Measurements from ENCODE around the gene RABGEF1.
"Not testable (repeated sequence)": the region's sequence is repeated elsewhere in the genome, so short reads cannot be mapped to it uniquely, and the experiment has no call there.

DNA sequence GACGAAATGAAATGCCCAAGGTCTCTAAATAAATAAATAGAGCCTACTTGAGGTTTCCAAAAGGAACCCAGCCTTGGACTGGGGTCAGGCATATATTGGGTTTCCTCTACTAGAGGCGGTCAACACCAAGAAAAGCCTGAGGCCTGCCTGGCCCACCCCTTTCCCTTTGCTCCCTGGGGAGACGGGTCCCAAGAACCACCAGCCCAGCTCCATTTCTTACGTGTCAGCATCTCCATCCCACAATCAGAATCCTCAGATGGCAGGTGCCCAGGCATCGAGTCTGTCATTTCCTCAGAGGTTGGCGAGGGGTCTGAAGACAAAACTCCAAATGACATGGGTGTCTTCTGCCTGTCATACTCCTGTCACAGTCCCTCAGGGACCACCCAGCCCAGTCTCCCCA, 90.4 kb downstream of the RABGEF1 start:
- TF ChIP-seq, protein P1, sequence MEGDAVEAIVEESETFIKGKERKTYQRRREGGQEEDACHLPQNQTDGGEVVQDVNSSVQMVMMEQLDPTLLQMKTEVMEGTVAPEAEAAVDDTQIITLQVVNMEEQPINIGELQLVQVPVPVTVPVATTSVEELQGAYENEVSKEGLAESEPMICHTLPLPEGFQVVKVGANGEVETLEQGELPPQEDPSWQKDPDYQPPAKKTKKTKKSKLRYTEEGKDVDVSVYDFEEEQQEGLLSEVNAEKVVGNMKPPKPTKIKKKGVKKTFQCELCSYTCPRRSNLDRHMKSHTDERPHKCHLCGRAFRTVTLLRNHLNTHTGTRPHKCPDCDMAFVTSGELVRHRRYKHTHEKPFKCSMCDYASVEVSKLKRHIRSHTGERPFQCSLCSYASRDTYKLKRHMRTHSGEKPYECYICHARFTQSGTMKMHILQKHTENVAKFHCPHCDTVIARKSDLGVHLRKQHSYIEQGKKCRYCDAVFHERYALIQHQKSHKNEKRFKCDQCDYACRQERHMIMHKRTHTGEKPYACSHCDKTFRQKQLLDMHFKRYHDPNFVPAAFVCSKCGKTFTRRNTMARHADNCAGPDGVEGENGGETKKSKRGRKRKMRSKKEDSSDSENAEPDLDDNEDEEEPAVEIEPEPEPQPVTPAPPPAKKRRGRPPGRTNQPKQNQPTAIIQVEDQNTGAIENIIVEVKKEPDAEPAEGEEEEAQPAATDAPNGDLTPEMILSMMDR (IDR thresholded peaks at IDR 0.05), result not testable (repeated sequence)
- not testable (repeated sequence) for TF ChIP-seq POLR2AphosphoS5 (IDR thresholded peaks at IDR 0.05; ENCODE audit: low read depth, low read length); SIN3A (IDR thresholded peaks at IDR 0.05; ENCODE audit: borderline replicate concordance, insufficient read depth, low read depth, low read length); TCF7L2 (IDR thresholded peaks at IDR 0.05; ENCODE audit: low read depth, low read length)
- TF ChIP-seq, protein P2, sequence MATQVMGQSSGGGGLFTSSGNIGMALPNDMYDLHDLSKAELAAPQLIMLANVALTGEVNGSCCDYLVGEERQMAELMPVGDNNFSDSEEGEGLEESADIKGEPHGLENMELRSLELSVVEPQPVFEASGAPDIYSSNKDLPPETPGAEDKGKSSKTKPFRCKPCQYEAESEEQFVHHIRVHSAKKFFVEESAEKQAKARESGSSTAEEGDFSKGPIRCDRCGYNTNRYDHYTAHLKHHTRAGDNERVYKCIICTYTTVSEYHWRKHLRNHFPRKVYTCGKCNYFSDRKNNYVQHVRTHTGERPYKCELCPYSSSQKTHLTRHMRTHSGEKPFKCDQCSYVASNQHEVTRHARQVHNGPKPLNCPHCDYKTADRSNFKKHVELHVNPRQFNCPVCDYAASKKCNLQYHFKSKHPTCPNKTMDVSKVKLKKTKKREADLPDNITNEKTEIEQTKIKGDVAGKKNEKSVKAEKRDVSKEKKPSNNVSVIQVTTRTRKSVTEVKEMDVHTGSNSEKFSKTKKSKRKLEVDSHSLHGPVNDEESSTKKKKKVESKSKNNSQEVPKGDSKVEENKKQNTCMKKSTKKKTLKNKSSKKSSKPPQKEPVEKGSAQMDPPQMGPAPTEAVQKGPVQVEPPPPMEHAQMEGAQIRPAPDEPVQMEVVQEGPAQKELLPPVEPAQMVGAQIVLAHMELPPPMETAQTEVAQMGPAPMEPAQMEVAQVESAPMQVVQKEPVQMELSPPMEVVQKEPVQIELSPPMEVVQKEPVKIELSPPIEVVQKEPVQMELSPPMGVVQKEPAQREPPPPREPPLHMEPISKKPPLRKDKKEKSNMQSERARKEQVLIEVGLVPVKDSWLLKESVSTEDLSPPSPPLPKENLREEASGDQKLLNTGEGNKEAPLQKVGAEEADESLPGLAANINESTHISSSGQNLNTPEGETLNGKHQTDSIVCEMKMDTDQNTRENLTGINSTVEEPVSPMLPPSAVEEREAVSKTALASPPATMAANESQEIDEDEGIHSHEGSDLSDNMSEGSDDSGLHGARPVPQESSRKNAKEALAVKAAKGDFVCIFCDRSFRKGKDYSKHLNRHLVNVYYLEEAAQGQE (IDR thresholded peaks at IDR 0.05; ENCODE audit: insufficient read depth in 1 of 2, low read depth in 2 of 2, low read length in 1 of 2), result not testable (repeated sequence)

Data from Panc1 (cell line).